Measurements from ENCODE around the gene GOLGA1. TPM values are rescaled to one million over a fixed set of nuclear protein-coding genes. Genes with fewer than 3 reads are reported as not detected.

The GOLGA1 gene
- total RNA-seq, 1 donor from 2014 or later = 6.9 TPM

DNA sequence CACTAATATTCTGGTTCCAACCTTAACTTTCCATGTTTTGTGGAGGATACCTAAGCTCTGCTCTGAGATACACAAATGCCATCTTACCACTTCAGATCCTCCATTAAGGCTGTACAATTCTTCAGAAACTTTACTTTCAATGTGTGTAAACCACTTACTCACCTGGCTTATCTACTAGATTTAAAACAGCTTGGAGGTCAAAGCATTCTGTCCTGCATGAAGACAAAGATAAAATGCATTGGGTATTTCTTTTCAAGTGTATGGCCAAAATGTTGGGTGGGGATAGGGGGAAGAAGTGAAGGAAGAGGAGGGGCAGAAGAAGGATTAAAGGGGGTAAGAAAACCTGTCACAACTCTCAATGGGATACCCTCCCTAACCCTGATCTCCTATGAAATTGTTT lies 939 bp downstream of the GOLGA1 start:
- DNase-seq (ENCODE audit: low read depth in 2 of 2) = no peak

DNA sequence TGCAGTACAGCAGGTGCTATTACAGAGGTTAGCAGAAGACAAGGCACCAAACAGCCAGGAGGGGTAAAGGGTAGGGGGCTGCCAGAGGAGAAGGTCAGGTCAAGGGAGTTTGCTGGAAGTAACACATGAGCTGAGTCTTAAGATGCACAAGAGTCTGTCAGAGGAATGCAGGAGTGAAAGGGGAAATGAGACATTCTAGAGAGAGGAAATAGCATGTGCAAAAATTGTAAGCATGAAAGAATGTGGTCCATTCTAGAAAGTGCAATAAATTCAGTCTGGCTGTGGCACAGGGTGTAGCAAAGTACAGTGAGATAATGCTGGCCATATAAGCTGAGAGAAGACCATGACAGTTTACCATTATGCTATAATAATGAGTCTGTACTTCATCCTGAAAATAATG lies 6.6 kb downstream of the GOLGA1 start:
- peak in 1 of 2 donors; percentile 72 for DNase-seq (ENCODE audit: low read depth in 2 of 2)

DNA sequence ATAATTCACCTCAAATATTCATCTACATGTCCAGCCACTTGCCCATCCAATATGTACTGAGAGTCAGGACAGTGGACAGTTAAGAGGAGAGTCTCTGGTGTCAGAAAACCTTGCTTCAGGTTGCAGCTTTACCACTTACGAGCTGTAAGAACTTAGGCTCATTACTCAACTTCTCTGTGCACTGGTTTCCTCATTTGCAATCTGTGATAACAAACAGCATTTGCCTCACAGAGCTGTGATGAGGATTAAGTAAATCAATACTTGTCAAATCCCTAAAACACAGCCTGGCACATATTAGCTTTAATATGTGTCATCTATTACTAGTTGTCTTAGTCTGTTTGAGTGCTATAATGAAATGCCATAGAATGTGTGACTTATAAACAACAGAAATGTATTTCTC lies 8.6 kb downstream of the GOLGA1 start:
- DNase-seq (ENCODE audit: low read depth in 2 of 2) = no peak

DNA sequence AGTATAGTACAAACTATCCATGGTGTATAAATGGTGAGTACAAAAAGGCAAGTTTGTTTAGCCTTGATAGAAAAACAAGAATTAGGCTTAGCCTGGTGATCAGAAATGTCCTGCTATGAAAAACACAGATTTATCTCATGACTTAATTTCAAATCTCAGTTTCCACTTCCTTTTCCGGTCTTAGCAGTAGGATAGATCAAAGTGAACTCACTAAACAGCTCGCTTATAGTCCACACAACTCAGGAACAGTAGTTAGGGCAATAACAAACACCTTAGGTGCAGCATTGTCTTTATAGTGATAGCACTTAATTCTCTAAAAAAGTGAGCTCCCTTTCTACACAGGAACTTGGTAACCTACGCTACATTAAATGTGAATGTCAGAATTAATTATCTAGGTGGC lies 11.4 kb downstream of the GOLGA1 start:
- no peak for DNase-seq (ENCODE audit: low read depth in 2 of 2)

DNA sequence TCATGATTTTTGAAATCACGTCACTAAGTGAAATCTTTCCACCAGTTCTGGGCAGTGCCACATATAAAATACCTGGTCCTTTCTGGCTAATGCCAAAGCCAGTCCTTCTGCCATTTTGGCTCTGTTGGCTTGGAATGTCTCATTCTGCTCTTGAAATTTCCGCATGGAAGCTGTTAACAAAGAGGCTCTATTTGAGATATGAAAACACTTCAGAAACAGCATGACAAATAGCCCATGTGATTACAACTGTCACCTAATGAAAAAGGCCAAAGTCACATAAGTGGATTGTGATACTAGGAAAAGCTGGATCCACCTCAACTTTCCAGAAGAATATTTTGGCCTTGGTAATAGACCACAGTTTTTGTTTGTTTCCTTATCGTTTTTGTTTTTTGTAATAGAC lies 12.8 kb downstream of the GOLGA1 start:
- no peak for DNase-seq (ENCODE audit: low read depth in 2 of 2)

DNA sequence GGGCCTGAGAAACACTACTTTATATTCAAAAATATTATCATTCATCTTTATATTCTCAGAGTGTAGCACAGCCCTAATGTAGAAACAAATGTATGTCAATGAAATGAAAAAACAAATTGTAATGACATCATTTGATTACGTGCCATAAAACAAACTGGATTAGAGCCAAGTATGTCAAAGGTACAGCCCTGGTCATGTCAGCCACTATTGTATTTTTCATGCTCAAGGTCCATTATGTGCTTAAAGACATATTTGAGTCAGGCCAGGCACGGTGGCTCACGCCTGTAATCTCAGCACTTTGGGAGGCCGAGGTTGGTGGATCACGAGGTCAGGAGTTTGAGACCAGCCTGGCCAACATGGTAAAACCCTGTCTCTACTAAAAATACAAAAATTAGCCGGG lies 20.5 kb downstream of the GOLGA1 start:
- peak; percentile 67 to 69 for DNase-seq (ENCODE audit: low read depth in 2 of 2)

DNA sequence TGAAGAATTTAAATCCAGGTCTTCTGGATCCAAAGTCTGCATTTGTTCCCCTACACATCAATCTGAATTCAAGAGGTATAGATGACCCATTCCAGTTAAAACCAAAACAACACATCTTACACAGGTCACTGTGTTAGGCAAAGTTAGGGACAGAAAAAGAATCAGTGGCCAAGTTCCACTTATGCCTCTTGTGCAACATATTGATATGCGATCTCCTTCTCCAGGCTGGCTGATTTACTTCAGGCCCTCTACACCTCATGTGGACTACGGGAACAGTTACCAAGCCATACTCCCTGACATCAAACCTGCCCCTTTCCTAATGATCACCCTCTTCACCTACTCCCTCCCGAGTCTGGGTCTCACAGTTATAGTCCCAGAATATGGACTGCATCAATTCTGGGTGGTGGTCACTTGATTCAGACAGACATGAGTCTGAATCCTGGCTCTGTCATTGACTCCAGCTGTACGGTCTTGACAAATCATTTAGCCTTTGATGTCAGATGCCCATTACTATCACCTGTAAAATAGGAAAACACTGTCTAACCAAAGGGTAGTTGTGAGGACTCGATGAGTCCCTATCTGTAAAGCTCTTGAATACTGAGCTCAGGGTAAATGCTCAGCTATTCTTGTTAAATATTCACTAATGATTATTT lies 26.0 kb downstream of the GOLGA1 start:
- DNase-seq (ENCODE audit: low read depth in 2 of 2) = no peak

DNA sequence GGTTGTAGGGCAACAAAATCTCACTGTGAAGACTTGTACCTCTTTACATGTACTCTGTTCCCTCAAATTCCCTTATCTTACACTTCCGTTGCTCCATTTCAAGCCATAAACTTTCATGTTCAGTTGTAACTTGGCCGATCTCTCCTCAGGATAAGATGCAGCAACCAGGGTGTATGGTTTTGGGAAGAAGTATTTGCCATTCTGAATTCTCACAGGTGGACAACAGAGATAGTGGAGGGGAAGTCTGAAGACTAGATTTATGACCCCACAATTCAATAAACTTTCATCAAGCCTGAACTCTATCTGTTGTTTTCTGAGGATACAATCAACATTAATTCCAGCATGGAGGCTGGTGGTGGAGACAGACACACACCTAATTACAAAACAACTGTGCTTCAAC lies 27.5 kb downstream of the GOLGA1 start:
- no peak for DNase-seq (ENCODE audit: low read depth in 2 of 2)

DNA sequence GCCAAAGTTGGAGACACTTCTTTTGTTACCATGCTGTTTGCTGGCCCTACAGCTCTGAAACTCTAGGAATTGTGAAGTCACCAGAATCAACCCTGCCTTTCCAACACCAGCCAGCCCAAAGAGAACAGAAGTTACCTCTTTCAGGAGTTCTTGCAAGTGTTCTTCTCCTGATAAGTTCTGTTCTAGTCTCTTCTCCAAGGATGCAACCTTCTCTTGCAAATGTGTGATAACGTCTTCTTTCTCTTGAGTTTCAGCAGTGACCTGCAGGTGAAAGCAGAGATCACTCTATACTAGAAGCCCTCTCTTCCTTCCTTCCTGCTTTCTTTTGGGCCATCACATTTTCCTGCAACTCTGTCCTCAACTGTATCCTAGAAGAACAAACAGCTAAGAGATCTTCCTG lies 29.1 kb downstream of the GOLGA1 start:
- no peak for DNase-seq (ENCODE audit: low read depth in 2 of 2)

DNA sequence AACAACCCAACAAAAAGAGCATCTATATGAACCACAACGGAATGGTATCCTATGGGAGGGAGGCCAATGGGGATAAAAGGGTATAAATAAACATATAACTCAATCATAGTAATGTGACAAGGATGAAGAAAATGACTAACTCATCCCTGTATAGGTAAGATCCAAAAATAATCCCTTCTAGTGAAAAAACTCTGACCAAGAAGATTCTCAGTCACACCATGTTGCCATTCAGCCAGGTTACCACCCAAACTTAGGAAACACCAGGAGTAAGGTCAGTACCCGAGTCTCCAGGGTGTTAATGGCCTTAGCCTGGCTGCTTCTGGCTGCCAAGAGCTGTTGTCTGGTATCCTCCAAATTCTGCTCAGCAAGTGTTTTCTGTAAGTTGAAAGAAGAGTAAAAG lies 32.8 kb downstream of the GOLGA1 start:
- no peak for DNase-seq (ENCODE audit: low read depth in 2 of 2)

DNA sequence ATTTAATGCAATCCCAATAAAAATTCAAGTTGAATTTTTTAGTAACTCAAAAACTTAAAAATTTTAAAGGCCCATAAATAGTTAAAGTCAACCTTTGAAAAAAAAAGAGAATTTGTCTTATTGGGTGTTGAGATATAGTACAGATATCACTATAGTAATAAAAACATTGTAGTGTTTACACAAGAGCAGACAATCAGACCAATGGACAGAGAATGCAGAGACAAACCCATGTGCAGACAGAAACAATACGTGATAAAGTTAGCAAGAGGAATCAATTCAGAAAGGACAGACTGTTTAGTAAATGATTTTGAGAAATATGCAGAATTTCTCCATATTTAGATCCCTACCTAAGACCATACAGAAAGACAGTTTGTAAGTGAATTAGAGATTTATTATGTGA lies 33.9 kb downstream of the GOLGA1 start:
- DNase-seq (ENCODE audit: low read depth in 2 of 2) = peak in 1 of 2 donors; percentile 65

DNA sequence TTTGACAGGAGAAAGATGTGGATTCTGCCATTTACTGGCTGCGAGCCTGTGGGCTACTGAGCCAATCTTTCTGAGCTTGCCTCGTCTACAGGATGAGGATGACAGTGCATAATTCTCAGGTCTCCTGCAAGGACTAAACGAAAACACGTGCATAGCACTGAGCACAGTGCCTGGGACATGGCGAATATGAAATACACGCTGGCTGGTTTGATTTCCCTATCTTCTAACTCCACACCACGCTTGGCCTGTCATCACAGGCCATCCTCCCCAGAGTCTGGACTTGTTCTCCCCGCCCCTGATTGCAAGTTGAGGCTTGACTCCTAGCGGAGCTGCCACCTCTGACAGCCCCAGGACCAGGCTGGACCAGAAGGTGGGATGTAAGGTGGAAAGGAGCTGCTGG lies 41.0 kb downstream of the GOLGA1 start:
- DNase-seq (ENCODE audit: low read depth in 2 of 2) = no peak

DNA sequence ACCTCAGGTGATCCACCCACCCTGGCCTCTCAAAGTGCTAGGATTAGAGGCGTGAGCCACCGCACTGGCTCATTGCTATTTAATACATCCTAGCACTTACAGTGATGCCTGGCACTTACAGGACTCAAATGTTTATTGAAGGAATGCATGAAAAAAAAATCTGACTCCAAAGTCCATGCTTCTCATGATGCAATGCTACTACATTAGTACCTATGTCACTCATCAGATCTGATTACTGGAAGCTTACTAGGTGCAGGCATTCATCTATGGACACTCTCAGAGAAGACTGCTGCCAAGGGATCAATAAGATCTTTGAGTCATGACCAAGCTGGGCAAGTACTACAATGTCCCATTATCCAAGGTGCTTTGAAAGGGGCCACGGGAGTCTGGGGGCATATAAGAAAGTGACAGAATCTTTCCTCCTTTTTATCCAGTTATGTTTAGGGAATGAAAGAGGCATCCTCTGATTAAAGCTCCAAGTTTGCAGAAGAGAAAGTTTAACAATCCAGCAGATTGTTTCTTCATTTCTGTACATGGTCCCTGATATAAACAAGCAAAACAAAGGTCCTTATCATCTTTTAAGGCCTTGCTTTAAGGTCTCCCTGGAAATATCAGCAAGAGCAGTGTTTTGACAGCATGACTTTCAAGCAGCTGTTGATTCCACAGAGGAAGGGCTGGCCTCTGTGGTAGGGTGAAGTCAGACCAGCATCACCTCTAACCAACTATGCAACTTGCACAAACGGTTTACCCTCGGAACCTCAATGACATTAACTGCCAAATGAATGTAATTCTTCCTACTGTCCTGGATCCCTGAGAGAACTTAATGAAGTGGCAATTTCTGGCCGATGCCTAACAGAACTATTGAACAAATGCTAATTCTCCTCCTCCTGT lies 43.1 kb downstream of the GOLGA1 start:
- DNase-seq (ENCODE audit: low read depth in 2 of 2) = no peak

DNA sequence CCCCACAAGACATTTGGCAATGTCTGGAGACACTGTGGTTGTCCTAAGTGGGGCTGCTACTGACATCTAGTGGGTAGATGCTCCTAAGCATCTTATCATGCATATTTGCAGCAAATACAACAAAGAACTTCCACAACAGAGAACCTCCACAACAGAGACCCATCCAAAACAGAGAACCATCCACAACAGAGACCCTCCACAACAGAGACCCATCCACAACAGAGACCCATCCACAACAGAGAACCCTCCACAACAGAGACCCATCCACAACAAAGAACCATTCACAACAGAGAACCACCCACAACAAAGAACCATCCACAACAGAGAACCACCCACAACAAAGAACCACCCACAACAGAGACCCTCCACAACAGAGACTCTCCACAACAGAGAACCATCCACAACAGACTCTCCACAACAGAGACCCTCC lies 46.1 kb downstream of the GOLGA1 start:
- DNase-seq (ENCODE audit: low read depth in 2 of 2) = peak; percentile 62 to 73

DNA sequence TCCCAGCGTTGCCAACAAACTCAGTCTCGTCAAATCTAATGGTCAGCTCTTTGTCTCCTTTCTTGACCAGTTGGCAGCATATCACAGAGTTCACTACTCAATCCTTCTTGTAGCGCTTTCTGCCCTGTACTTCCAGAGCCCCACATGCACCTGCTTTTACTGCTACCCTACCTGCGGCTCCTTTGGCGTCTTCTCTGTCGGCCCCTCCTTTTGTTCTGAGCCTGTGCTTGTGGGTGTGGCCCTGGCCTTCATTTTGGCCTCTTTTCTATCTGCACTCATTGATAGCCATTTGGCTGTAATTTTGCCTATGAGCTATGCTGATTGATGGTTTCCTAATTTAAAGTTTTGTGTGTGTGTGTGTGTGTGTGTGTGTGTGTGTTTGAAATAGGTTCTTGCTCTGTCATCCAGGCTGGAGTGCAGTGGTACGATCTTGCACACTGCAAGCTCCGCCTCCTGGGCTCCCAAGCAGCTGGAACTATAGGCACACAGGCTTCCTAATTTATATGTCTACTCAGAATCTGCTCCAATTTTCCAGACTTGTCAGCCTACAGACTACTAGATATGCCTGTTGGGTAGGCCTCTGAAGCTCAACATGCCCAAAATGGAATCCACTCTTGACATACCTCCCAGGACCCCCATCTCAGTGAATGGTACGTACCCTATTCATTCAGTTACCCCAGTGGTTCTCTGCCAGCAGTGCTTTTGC lies 46.7 kb downstream of the GOLGA1 start:
- DNase-seq (ENCODE audit: low read depth in 2 of 2) = no peak

DNA sequence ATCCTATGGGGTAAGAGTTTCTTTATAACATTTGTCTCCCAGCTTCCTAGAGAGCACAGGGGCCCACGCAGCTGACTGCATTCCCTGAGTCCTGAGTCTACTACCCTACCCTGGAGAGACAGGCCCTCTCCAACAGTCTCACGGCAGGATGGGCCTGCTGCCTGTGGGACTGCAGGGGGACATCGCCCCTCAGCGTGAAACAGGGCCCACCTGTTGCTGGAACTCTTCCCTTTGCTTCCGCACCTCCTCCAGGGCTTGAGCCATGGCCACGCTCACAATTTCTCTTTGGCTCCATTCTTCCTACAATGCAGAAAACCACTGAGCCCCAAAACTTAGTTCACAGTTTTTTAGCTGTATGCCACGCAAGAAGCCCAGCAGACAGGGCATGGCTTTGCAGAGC lies 50.7 kb downstream of the GOLGA1 start:
- DNase-seq (ENCODE audit: low read depth in 2 of 2) = no peak

DNA sequence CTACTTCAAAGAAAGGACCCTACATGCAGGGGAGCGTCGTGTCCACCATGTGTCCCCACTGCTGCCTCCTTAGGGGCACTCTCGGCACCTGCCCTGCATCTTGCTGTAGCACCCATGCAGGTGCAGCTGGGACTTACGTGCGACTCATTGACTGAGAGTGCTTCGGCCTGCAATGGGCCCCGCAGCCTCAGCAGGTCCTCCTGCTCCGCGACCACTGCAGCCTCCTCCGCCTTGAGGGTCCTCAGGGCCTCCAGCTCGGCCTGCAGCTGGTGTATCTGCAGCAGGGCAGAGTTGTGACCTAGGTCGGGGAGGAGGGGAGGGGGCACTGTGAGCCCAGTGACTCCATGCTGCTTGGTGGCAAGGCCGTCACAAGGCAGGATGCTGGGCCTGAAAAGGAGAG lies 51.9 kb downstream of the GOLGA1 start:
- no peak for DNase-seq (ENCODE audit: low read depth in 2 of 2)

DNA sequence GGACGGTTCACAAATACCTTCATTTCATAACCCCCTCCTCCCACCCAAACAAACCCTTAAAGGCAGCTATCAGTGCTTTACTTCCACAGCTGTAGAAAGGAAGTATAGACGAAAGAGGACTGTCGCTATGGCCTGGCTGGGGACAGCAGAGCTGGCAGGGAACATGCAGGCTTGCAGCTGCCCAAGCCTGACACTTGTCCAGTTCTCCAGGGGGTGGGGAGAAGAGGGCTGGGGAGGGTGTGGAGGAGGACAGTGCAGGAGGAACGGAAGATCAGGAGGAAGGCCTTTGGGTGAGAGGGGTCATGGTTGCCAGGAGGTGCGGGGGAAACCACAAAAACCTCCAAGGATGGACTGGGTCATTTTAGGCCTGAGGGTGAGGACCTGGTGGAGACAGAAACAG lies 53.1 kb downstream of the GOLGA1 start:
- DNase-seq (ENCODE audit: low read depth in 2 of 2) = no peak

DNA sequence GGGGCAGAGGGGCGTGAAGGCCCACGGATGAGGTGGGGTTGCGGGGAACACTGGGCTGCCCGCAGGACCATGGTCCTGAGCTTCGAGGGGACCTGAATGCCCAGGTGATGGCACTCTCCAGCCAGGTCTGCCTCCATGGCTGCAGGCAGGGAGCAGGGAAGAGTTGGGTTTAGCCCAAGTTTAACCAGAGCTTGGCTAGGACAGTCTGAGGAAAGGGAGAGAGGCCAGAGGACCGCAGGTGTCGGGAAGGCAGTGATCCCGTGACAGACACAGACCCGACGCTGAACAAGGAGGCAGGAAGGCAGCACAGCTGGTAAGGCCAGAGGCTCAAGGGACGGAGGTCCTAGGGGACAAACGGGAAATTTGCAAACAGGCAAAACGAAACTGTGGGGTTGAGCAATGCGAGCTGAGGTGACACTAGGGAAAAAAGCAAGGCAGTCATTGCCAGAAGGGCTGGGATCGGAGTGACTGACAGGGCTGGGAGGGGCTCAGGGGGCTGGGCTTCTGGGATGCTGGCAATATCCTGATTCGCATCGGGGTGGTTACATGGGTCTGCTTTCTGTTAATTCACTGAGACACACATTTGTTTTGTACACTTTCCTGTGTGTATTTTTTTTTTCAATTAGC lies 53.9 kb downstream of the GOLGA1 start:
- no peak for DNase-seq (ENCODE audit: low read depth in 2 of 2)

DNA sequence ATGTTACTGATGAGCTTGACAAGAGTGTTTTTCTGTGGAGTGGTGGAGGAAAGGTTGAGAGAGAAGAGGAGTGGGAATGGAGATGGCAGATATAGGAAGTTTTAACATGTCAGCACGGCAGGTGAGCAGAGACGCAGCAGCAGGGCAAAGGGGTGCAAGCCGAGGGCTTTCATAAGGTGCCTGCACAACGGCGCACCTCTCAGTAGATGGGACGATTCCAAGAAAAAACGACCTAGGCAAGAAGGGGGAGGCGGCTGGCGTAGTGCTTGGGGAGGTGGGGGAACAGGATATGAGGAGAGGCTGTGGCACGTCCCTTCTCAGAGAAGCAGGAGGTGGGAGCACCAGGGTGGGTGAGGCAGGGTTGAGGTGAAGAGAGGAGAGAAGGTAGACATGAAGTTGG lies 54.4 kb downstream of the GOLGA1 start:
- no peak for DNase-seq (ENCODE audit: low read depth in 2 of 2)

DNA sequence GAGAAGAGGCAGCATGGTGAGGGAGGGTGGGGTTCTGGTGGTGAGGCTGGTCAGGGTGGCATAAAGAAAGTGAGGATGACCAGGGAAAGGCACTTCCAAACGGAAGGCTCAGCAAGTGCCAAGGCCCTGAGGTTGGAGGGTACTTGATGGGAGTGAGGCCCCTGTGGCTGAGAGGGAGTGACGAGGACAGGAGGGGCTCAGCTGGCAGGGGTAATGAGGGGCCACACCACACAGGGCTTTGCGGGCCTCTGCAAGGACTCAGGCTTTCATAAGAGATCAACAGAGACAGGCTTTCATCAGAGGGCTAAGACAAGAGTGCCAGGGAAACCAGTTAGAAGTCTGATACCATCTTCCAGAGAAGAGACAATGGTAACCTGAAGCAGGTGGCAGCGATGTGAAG lies 55.3 kb downstream of the GOLGA1 start:
- DNase-seq (ENCODE audit: low read depth in 2 of 2) = no peak

DNA sequence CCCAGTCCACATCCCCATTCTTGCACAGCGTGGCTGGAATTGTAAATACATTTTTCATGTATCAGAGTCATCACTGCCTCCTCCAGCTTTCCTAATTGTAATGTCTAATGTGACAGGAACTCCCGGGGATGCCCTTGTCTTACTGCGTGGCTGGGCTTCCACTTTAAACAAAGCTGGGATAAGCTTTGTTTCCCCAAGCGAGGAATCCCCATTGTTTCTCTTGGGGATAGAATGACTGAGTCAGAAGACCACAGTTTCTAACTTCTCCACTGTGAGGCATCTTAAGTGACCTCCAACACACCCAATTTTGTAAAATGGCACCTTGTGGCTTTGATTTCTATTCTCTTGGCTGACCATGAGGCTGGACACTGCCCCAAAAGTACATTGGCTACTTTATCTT lies 56.5 kb downstream of the GOLGA1 start:
- no peak for DNase-seq (ENCODE audit: low read depth in 2 of 2)

Measured in lung microvascular endothelial cell (primary cell).